ENCODE measurements around the gene CORO6. TPM values are rescaled to one million over a fixed set of nuclear protein-coding genes. Genes with fewer than 3 reads are reported as not detected.
A peak's percentile ranks its signal among the peaks of the same experiment; 100 is the strongest.

CORO6 gene
- total and polyA plus RNA-seq, 10 of the 15 experiments (the other 5 are each of a cell fraction or from before 2014, with no cell fraction given): 0.26 to 5.0 (median 1.7) TPM; not detected in 1

GRCh38 chr17:29588562-29589411 is 33.9 kb downstream of the CORO6 start (continued):
- TF ChIP-seq PBX3 (IDR thresholded peaks at IDR 0.05; ENCODE audit: insufficient replicate concordance, low read depth, low read length) (no peak), NBN (IDR thresholded peaks at IDR 0.05) (0 out of 2 replicates have a peak, but pooled peaks have one; percentile 22), PAX8 (IDR thresholded peaks at IDR 0.05) (no peak), EED (IDR thresholded peaks at IDR 0.05; ENCODE audit: low read depth) (0 out of 2 replicates have a peak, but pooled peaks have one; percentile 17), ZNF274 (IDR thresholded peaks at IDR 0.05; ENCODE audit: insufficient read depth, insufficient read length) (no peak), IKZF2 (IDR thresholded peaks at IDR 0.05) (no peak), ZNF207 (IDR thresholded peaks at IDR 0.05; ENCODE audit: borderline replicate concordance) (0 out of 2 replicates have a peak, but pooled peaks have one; percentile 40), TCF12 (IDR thresholded peaks at IDR 0.05; ENCODE audit: low read depth, low read length) (peak; percentile 6; the same call in 1 of the 2 replicates), EGR1 (IDR thresholded peaks at IDR 0.05; ENCODE audit: borderline replicate concordance in 1 of 2, low read depth in 2 of 2, low read length in 2 of 2) (peak in 1 of 2 experiments; percentile 81; a peak in 2 of 3 replicates), NR2F1 (conservative IDR thresholded peaks at IDR 0.05) (0 out of 2 replicates have a peak, but pooled peaks have one; percentile 16), CREB1 (IDR thresholded peaks at IDR 0.05; ENCODE audit: low read depth) (no peak), MAX (IDR thresholded peaks at IDR 0.05; ENCODE audit: low read depth, low read length) (no peak), ETV6 (conservative IDR thresholded peaks at IDR 0.05 in 1 of 2, IDR thresholded peaks at IDR 0.05 in 1 of 2; ENCODE audit: borderline replicate concordance in 1 of 2, low read depth in 1 of 2) (no peak)
- TF ChIP-seq, protein P1, sequence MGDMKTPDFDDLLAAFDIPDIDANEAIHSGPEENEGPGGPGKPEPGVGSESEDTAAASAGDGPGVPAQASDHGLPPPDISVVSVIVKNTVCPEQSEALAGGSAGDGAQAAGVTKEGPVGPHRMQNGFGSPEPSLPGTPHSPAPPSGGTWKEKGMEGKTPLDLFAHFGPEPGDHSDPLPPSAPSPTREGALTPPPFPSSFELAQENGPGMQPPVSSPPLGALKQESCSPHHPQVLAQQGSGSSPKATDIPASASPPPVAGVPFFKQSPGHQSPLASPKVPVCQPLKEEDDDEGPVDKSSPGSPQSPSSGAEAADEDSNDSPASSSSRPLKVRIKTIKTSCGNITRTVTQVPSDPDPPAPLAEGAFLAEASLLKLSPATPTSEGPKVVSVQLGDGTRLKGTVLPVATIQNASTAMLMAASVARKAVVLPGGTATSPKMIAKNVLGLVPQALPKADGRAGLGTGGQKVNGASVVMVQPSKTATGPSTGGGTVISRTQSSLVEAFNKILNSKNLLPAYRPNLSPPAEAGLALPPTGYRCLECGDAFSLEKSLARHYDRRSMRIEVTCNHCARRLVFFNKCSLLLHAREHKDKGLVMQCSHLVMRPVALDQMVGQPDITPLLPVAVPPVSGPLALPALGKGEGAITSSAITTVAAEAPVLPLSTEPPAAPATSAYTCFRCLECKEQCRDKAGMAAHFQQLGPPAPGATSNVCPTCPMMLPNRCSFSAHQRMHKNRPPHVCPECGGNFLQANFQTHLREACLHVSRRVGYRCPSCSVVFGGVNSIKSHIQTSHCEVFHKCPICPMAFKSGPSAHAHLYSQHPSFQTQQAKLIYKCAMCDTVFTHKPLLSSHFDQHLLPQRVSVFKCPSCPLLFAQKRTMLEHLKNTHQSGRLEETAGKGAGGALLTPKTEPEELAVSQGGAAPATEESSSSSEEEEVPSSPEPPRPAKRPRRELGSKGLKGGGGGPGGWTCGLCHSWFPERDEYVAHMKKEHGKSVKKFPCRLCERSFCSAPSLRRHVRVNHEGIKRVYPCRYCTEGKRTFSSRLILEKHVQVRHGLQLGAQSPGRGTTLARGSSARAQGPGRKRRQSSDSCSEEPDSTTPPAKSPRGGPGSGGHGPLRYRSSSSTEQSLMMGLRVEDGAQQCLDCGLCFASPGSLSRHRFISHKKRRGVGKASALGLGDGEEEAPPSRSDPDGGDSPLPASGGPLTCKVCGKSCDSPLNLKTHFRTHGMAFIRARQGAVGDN (IDR thresholded peaks at IDR 0.05): no peak
- TF ChIP-seq, protein P2, sequence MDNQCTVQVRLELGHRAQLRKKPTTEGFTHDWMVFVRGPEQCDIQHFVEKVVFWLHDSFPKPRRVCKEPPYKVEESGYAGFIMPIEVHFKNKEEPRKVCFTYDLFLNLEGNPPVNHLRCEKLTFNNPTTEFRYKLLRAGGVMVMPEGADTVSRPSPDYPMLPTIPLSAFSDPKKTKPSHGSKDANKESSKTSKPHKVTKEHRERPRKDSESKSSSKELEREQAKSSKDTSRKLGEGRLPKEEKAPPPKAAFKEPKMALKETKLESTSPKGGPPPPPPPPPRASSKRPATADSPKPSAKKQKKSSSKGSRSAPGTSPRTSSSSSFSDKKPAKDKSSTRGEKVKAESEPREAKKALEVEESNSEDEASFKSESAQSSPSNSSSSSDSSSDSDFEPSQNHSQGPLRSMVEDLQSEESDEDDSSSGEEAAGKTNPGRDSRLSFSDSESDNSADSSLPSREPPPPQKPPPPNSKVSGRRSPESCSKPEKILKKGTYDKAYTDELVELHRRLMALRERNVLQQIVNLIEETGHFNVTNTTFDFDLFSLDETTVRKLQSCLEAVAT (IDR thresholded peaks at IDR 0.05): no peak
- TF ChIP-seq, protein P3, sequence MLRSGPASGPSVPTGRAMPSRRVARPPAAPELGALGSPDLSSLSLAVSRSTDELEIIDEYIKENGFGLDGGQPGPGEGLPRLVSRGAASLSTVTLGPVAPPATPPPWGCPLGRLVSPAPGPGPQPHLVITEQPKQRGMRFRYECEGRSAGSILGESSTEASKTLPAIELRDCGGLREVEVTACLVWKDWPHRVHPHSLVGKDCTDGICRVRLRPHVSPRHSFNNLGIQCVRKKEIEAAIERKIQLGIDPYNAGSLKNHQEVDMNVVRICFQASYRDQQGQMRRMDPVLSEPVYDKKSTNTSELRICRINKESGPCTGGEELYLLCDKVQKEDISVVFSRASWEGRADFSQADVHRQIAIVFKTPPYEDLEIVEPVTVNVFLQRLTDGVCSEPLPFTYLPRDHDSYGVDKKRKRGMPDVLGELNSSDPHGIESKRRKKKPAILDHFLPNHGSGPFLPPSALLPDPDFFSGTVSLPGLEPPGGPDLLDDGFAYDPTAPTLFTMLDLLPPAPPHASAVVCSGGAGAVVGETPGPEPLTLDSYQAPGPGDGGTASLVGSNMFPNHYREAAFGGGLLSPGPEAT (IDR thresholded peaks at IDR 0.05; ENCODE audit: low read depth): no peak
